AG09319 (cell line): ENCODE measurements around the gene MAP2K5.

Experiments used
- DNase-seq: peaks from one replicate; pipeline ENCODE4 v3.0.0-alpha.2; 2010; ENCODE audit warnings: low read depth; ENCODE audit errors: extremely low read depth
- TF ChIP-seq, protein P1 (sequence below): IDR thresholded peaks from 2 replicates; pipeline ENCODE4 v1.5.1; 2011; ENCODE audit warnings: low read depth, mild to moderate bottlenecking, inconsistent platforms, low read length, moderate library complexity

The MAP2K5 gene

DNA sequence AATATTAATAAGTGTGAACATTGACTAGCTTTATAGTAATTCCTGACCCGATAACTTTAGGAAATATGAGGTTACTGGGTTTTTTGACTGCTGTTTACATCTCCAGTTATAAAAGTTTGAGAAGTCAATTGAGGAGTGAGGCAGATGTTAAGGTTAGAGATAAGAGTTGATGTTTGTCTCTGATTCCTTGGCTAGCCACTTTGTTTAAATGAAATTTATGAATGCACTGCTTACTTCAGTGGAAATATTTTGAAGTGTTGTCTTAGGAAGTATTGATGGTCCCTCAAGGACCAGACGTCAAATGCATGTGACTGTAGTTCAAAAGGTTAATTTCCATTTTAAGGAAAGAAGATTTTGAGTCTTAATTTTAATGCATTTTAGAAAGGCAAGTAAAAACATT is 41.7 kb downstream of the MAP2K5 start:
- TF ChIP-seq, protein P1, sequence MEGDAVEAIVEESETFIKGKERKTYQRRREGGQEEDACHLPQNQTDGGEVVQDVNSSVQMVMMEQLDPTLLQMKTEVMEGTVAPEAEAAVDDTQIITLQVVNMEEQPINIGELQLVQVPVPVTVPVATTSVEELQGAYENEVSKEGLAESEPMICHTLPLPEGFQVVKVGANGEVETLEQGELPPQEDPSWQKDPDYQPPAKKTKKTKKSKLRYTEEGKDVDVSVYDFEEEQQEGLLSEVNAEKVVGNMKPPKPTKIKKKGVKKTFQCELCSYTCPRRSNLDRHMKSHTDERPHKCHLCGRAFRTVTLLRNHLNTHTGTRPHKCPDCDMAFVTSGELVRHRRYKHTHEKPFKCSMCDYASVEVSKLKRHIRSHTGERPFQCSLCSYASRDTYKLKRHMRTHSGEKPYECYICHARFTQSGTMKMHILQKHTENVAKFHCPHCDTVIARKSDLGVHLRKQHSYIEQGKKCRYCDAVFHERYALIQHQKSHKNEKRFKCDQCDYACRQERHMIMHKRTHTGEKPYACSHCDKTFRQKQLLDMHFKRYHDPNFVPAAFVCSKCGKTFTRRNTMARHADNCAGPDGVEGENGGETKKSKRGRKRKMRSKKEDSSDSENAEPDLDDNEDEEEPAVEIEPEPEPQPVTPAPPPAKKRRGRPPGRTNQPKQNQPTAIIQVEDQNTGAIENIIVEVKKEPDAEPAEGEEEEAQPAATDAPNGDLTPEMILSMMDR, result no peak
- DNase-seq, result no peak

DNA sequence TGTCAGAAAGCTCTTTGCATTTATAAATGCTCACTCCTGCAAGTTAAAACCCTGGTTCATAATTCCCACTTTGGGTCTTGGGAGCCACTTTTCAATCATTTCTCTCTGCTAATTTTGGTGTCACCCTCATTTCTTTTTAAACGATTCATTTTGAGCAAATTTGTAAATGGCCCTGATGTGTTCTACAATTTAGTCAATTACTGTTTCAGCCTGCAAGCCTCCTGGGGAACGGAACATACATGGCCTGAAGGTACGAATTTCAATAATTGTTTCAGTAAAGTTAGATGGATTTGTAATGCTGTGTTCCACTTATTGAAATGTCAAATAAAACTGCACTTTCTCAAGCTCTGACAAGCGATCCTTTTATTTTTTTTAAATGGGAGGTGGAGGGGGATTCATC is 43.2 kb downstream of the MAP2K5 start:
- no peak for DNase-seq
- TF ChIP-seq, protein P1, result no peak

DNA sequence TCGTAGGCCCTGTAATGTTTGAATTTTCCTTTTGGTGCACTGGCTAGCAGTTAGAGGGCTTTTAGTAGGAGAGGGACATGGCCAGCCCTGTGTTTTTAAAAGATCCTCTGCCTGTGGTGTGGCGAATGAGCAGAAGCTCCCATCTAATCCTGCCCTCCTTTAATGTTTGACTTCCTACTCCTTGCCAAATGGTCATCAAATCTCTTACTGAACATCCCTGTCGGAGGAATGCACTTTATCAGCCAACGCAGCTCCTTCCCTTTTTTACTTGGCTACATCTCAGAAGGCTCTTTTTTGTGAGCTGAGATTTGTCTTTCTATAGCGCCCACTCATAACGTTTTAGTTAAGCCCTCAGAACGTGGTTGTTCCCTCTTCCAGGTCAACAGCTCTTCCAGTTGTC is 44.8 kb downstream of the MAP2K5 start:
- no peak for DNase-seq
- TF ChIP-seq, protein P1, result no peak

DNA sequence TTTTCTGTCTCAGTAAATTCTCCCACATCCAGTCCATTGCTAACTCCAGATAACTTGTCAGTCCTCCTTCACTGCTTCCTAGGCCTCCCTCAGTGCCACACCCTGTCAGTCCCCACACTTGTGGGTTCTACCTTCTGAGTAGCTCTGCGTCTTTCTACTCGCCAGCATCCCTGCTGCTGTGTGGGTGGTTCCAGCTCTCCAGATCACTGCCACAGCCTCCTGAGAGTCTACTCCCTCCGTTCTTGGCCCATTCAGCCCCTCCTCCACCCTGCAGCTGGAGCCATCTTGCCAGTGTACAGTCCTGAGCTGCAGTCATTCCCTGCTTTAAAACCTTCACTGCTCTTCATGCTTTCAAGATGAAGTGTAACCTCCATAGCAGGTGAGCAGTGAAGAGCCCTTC is 45.3 kb downstream of the MAP2K5 start:
- TF ChIP-seq, protein P1, result no peak
- no peak for DNase-seq

DNA sequence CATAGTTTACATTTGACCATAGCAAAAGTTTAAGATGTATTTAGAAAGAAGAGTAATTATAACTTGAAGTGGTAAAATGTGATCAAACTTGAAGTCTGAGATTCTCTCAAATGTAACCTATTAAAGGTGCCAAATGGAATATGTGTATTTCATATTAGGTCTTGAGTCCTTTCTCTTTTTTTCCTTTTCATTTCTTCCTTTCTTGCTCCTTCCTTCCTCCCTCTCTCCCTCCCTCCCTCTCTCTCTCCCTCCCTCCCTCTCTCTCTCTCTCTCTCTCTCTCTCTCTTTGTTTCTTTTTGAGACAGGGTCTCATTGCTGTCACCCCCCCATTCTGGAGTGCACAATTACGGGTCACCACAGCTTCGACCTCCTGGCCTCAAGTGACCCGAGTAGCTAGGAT is 47.7 kb downstream of the MAP2K5 start:
- TF ChIP-seq, protein P1, result no peak
- no peak for DNase-seq

DNA sequence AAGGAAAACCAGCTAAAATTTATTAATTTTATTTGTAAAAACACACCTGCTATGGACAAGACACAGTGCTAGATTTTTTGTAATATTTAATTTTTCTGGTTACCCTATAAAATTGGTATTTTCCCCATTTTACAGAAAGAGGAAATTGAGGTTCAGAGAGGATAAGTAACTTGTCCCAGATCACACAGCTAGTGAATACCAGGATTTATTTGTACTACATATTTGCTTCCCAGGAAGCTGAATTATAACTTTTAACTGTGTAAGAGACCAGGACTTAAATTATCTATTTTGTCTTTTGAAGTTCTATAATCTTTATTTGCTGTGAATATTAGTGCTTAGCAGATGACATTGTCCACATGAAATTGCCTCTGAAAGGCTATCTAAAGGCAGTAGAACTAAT is 49.7 kb downstream of the MAP2K5 start:
- TF ChIP-seq, protein P1, result no peak
- no peak for DNase-seq

DNA sequence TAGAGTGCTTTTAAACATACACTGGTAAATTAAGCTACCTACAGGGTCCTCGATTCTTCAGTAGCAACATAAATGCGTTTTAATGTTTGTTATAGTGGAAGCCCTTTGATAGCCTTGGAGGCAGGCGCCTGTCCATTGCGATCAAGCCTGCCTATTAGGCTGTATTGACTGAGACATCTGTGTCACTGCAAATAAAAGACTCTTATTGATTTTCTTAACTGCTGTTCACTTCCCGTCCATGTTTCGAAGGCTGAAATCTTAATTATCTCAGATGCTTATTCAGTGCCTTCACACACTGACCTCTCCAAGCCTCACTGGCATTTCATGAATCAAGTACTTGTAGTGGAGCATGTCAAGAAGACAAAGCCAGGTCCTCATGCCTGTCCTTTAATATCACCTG is 51.1 kb downstream of the MAP2K5 start:
- DNase-seq, result no peak
- TF ChIP-seq, protein P1, result no peak
